Medulla oblongata (tissue), 1 donor: ENCODE measurements around the gene MECR.
"Not testable (repeated sequence)": the region's sequence is repeated elsewhere in the genome, so short reads cannot be mapped to it uniquely, and the experiment has no call there.

Source experiments
- DNase-seq: peaks from one replicate; pipeline ENCODE4 v3.0.0-alpha.2; 2015; ENCODE audit errors: extremely low spot score

Gene MECR

DNA sequence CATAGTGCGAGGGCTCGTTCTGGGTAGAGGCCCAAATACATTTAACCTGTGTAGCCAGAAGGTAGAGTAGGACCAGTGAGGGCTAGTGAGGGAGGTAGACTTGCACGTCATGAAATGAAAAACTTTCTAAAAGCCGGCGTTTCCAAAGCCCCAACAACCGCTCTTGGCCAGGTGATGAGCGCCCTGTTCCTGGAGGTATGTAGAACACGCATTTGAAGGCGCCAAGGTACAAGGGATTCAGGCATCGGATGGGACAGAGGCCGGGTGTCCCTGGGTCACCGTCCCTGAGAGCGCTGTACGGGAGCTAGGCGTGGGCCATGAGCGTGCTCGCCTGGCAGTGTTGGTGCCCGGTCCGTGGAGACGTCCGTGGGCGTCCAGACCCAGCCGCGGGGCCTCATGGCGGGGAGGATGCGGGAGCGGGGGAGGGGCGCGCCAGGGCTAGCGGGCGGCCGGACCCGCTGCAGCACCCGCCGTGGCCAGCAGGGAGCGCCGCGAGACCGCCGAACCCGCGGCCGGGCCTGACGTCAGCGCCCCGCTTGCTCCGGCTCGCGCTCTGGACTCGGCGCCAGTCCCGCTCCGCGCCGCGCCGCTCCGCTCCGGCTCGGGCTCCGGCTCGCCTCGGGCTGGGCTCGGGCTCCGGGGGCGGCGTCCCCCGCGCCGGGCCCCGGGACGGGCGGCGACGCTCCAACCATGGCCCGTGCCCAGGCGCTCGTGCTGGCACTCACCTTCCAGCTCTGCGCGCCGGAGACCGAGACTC, 5.4 kb upstream of the MECR start, which contains the start of gene PTPRU:
Gene PTPRU, plus strand, starts transcription at position 568 of the 757 bp plus-strand sequence. Its CDS starts 123 bp downstream, at position 691.
- DNase-seq, result peak; percentile 71

DNA sequence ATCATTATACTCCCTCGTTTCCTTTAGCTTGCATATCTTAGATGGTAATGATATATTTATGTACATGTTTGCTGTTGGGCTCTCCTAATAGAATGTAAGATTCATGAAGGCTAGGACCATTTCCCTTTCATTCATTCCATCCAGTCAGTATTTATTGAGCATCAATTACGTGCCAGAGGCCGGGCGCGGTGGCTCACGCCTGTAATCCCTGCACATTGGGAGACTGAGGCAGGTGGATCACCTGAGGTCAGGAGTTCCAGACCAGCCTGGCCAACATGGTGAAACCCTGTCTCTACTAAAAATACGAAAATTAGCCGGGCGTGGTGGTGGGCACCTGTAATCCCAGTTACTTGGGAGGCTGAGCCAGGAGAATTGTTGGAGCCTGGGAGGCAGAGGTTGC, 4.1 kb upstream of the MECR start:
- DNase-seq, result not testable (repeated sequence)

DNA sequence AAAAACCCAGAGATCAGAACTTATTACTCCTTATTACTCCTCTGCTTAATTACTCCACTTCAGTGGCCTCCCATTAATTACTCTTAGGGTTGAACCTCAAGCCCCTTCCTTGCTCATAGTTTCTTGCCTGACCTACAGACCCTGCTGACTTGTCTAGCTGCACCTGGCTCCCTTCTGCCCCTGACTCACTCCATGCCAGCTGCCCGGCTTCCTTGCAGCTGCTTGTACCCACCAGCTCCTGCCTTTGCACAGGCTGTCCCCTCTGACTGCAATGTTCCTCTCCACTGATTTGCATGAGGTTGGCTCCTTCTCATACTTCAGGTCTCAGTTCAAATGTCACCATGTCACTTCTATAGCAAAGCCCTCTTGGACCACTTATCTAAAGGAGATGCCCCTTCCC, 3.7 kb upstream of the MECR start:
- no peak for DNase-seq

GRCh38 chr1:29233693-29234092, 3.0 kb upstream of the MECR start:
- DNase-seq, result no peak

- DNase-seq, result no peak
These were observed 1.7 kb upstream of the MECR start for GRCh38 chr1:29232387-29232786.

- no peak for DNase-seq
These were observed 556 bp downstream of the MECR start for GRCh38 chr1:29230204-29230552.

DNA sequence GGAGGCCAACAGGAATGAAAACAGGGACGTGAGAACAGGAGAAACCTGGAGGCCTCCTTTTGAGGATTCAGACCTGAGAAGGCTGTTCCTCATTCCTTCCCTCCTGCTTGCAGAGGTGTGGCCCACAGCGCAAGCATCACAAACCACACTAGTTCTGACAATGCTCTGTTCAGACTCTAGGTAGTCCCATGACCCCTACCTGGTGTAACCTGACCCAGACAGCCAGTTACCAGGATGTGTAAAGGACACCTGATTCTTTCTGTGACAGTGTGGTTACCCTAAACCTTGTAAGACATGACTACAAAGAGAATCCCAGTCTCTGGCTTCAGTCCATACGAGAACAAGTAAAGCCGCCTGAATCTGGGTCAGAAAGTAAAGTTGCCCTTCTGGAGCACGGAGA, 3.2 kb downstream of the MECR start:
- no peak for DNase-seq

- DNase-seq, result no peak
These were observed 5.4 kb downstream of the MECR start for GRCh38 chr1:29225361-29225760.

- DNase-seq, result no peak
These were observed 6.3 kb downstream of the MECR start for GRCh38 chr1:29224356-29224837.

DNA sequence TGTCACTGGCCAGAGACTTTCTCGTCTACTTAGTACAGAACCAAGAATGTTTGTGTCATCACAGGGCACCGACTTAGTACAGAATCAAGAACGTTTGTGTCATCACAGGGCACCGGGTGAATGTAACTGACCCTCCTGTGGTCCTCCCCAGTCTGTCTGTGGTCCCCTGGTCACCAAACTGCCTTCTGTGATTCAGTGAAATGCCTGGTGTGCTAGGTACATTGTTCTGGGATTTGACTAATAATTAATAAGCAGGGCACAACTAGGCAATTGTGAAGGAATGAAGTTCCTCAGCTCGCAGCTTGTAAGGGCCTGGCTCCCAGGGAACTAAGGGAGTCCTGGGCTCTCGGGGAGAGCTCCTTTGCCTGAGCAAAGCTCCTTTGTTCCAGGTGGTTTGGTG, 7.2 kb downstream of the MECR start:
- no peak for DNase-seq

GRCh38 chr1:29222686-29223085, 8.0 kb downstream of the MECR start:
- no peak for DNase-seq

GRCh38 chr1:29222260-29222659, 8.5 kb downstream of the MECR start:
- DNase-seq, result not testable (repeated sequence)

GRCh38 chr1:29221296-29221695, 9.4 kb downstream of the MECR start:
- DNase-seq, result no peak

GRCh38 chr1:29218223-29218622, 12.5 kb downstream of the MECR start:
- no peak for DNase-seq

- no peak for DNase-seq
These were observed 13.1 kb downstream of the MECR start for GRCh38 chr1:29217633-29218032.

- no peak for DNase-seq
These were observed 17.7 kb downstream of the MECR start for GRCh38 chr1:29213055-29213454.

DNA sequence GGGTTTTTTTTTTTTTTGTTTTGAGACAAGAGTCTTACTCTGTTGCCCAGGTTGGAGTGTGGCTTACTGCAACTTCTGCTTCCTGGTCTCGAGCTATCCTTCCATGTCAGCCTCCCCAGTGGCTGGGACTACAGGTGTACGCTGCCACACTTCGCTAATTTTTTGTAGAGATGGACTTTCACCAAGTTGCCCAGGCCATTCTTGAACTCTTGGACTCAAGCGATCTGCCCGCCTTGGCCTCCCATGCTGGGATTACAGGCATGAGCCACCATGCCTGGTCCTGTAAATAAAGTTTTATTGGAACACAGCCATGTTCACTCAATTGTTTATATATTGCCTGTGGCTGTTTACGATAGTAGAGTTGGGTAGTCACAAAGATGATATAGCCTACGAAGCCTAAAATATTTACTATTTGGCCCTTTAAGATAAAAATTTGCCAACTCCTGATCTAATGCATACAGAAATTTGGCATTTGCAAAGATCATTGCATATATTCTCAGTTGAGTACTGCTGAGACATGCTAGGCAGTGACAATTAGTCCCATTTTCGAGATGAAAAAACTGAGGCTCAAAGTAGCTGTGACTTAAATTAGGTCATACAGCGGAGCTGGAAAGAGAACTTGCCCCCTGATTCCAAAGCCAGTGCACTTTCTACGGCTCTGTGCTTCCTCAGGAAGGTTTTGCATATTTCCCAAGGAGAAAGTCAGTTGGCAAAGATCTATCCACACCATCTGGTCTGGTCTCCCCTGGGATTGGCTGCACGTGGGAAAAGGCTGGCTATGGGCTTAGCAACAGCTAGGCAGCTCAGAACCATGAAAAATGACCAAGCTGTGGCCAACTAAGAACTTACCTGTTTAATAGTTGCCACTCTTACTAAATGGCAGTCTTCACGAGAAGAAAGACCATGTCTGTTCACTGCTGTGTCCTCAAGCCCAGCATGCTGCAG, 19.4 kb downstream of the MECR start:
- no peak for DNase-seq

DNA sequence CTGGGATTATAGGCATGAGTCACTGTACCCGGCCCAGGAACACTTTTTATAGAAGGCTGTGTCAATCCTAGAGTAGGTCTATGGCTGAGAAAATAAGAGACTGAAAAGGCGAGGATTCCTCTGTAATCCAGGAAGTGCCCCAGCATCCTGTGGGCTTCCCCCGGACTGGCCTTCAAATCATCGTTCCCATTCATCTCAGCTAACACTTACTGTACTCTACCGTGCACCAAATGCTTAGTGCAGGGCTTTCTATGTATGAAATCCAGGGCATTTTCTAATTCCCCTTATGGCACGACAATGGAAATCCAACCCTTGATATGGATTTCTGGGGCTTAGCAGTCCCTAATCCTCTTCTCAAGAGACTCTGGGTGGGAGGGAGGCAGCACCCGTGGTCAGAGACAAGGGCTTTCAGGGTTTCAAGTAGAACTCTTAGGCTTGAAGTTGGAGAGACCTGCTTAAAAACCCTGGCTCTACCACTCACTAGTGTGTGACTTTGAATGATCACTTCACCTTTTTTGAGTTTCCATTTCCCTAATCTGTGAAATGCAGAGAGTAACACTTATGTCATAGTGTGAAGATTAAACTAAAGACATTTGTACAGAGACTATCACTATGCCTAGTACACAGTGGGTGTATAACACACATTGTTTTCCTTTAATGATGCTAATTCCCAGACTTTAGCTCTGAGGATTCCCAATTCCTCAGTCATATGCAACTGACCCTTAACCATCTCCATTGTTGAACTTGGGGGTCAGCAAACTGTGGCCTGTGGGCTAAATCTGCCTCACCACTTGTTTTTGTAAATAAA, 20.3 kb downstream of the MECR start:
- no peak for DNase-seq

DNA sequence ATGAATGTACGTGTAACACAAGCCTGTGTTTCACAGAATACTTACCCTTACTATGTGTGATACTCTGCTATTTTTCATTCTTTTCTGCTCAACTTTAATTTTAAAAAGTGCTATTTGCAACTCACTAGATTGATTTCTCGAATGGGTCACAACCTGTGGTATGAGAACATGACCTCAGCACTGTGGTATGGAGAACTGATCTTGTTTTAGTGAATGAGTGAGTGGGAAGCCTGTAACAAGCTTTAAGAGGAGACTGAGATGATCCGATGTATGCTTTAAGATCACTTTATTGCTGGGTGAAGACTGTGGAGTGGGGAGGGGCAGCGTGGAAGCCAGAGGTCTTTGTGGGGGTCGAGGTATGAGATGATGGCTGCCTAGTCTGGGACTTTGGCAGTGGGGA, 21.6 kb downstream of the MECR start:
- no peak for DNase-seq

DNA sequence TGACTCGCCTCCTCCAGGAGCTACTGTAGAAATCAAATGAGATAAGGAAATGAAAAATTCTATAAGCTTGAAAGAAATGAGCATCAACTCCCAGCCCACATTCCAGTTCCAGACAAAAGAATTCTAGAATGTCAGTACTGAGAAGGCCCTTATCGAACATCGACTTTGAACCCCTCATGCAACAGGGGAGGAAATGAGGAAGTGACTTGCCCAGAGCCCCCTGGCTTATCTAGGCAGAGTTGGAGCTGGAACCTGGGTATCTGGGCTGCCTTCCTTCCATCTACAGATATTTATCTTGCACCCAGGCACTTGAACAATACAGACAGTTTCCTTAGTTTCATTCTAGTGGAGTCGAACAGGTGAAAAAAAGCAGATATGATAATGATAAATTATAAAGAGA, 22.3 kb downstream of the MECR start:
- DNase-seq, result no peak

- peak; percentile 97 for DNase-seq
These were observed 28.0 kb downstream of the MECR start for GRCh38 chr1:29202584-29203340.
